AG09309 (cell line): ENCODE results near the gene EPPIN.
"Not testable (repeated sequence)": the region's sequence is repeated elsewhere in the genome, so short reads cannot be mapped to it uniquely, and the experiment has no call there.

Experiments used
- DNase-seq: peaks from one replicate; pipeline ENCODE4 v3.0.0-alpha.2; 2010; ENCODE audit warnings: low read depth
- H3K4me3 ChIP-seq: 2 replicates; pipeline ENCODE4 v1.5.1; 2011; ENCODE audit warnings: mild to moderate bottlenecking, low read depth, low read length, moderate library complexity; ENCODE audit not compliant: control insufficient read depth
- CTCF ChIP-seq: IDR thresholded peaks from 2 replicates; pipeline ENCODE4 v1.5.1; 2011; ENCODE audit warnings: mild to moderate bottlenecking, low read depth, low read length, inconsistent platforms; ENCODE audit not compliant: insufficient read depth, control insufficient read depth; ENCODE audit errors: missing control alignments

EPPIN gene

GRCh38 chr20:45547206-45547770 is at the start of gene EPPIN:
EPPIN (minus strand) TSS chr20:45547401; CDS start chr20:45547357, 44 bp downstream.
- no peak for DNase-seq
- TF ChIP-seq CTCF: no peak

GRCh38 chr20:45595235-45595634 is 48.0 kb upstream of the EPPIN start:
- H3K4me3 ChIP-seq: no peak overlapping the region
- TF ChIP-seq CTCF: no peak
- no peak for DNase-seq

More at GRCh38 chr20:45547206-45547770, at the start of gene EPPIN:
- H3K4me3 ChIP-seq: no peak within 1 kb of the TSS

- TF ChIP-seq CTCF: no peak
- DNase-seq: no peak
- H3K4me3 ChIP-seq: no peak overlapping the region
Measured at GRCh38 chr20:45593498-45593897, 46.3 kb upstream of the EPPIN start.

- peak; percentile 80 for TF ChIP-seq CTCF
- no peak overlapping the region for H3K4me3 ChIP-seq
- no peak for DNase-seq
Measured at GRCh38 chr20:45592574-45593189, 45.5 kb upstream of the EPPIN start.

GRCh38 chr20:45589725-45590124 is 42.5 kb upstream of the EPPIN start:
- H3K4me3 ChIP-seq: no peak overlapping the region
- no peak for DNase-seq
- TF ChIP-seq CTCF: no peak

- TF ChIP-seq CTCF: no peak
- H3K4me3 ChIP-seq: no peak overlapping the region
- no peak for DNase-seq
Measured at GRCh38 chr20:45588800-45589199, 41.6 kb upstream of the EPPIN start.

- H3K4me3 ChIP-seq, DNase-seq: not testable (repeated sequence)
Measured at GRCh38 chr20:45585986-45586385, 38.8 kb upstream of the EPPIN start.

GRCh38 chr20:45584294-45584693 is 37.1 kb upstream of the EPPIN start:
- not testable (repeated sequence) for DNase-seq

More at GRCh38 chr20:45584294-45584693, 37.1 kb upstream of the EPPIN start:
- H3K4me3 ChIP-seq: not testable (repeated sequence)
